ENCODE results near the gene PIP4K2A. TPM values are rescaled to one million over a fixed set of nuclear protein-coding genes. Genes with fewer than 3 reads are reported as not detected.

Gene PIP4K2A
- total and polyA plus RNA-seq, 2 donors (not counting 3 experiments of a cell fraction or from before 2014, with no cell fraction given) = 11.8 to 32.6 TPM

GRCh38 chr10:22637491-22637890 lies 76.9 kb downstream of the PIP4K2A start:
- Histone ChIP-seq H3K27me3 (ENCODE audit: control insufficient read depth in 2 of 2, insufficient read depth in 2 of 2, low read length in 2 of 2) (no peaks in the 10 kb centered on the region), H2AFZ (ENCODE audit: low read depth, low read length) (no peak overlapping the region), H3K27ac (ENCODE audit: insufficient read depth, low read depth, low read length) (no peak overlapping the region), H3K4me2 (ENCODE audit: insufficient read depth, low read length) (no peak overlapping the region), H3K9ac (replicated peaks; ENCODE audit: extremely low read depth, insufficient read depth, low read length) (no peak overlapping the region), H3K9me3 (replicated peaks; ENCODE audit: control insufficient read depth, insufficient read depth, low read length) (no peaks in the 10 kb centered on the region), H3K4me3 (replicated peaks in 1 of 3; ENCODE audit: insufficient read depth in 1 of 3, low read depth in 1 of 3, low read length in 3 of 3) (no peak overlapping the region), H3K79me2 (ENCODE audit: control insufficient read depth, insufficient read depth, low read length) (peaks cover 11% of the 10 kb centered on the region), H3K9me1 (replicated peaks; ENCODE audit: control insufficient read depth, extremely low read depth, insufficient read depth, low read length) (no peaks in the 10 kb centered on the region), H3K4me1 (ENCODE audit: control insufficient read depth, extremely low read depth, insufficient read depth, low read length) (peaks cover 4% of the 10 kb centered on the region), H4K20me1 (replicated peaks; ENCODE audit: control insufficient read depth, extremely low read depth, insufficient read depth, low read length) (peaks cover 3% of the 10 kb centered on the region), H3K36me3 (ENCODE audit: control insufficient read depth in 2 of 2, extremely low read depth in 1 of 2, insufficient read depth in 2 of 2, low read length in 2 of 2) (peaks cover 0 to 2% of the 10 kb centered on the region in 2 experiments)
- dilution Hi-C loops (cut with MboI; ENCODE audit: extremely low pct_ligation_motif_present, low sequenced_read_pairs) (no loop called here), intact Hi-C loops (cut with micrococcal nuclease) (no loop called here)
- CTCF ChIA-PET = interaction anchor here (1.7 kb wide), 1 partner anchor 11 kb away, joined by 4 read pairs; no protein-coding TSS in a partner anchor
- POLR2A ChIA-PET = no interaction called here
- no TSS peak for BruUV-seq (replicated peaks)
- no peak for TF ChIP-seq CTCF (IDR thresholded peaks at IDR 0.05; ENCODE audit: extremely low read depth in 1 of 2, insufficient read depth in 1 of 2, low read depth in 1 of 2, low read length in 2 of 2)
- TF ChIP-seq MAX (IDR thresholded peaks at IDR 0.05; ENCODE audit: insufficient read depth, insufficient read length) = no peak
- no peak for TF ChIP-seq MYC (IDR thresholded peaks at IDR 0.05; ENCODE audit: low read depth, low read length)
- TF ChIP-seq POLR2AphosphoS5 (IDR thresholded peaks at IDR 0.05; ENCODE audit: insufficient read depth, low read depth, low read length) = no peak
- no peak for TF ChIP-seq EZH2 (IDR thresholded peaks at IDR 0.05; ENCODE audit: borderline replicate concordance, low read depth, low read length, severe bottlenecking)
- no peak for TF ChIP-seq POLR2A (IDR thresholded peaks at IDR 0.05; ENCODE audit: low read depth, low read length)
- DNase-seq (ENCODE audit: low read depth, low spot score) (no peak), FAIRE-seq (no peak)

- DNase-seq (ENCODE audit: low read depth, low spot score) = no peak
- POLR2A ChIA-PET = no interaction called here
- intact Hi-C loops (cut with micrococcal nuclease) (no loop called here), dilution Hi-C loops (cut with MboI; ENCODE audit: extremely low pct_ligation_motif_present, low sequenced_read_pairs) (no loop called here)
- CTCF ChIA-PET = interaction anchor here (0.8 kb wide), 1 partner anchor 9 kb away, joined by 8 read pairs; no protein-coding TSS in a partner anchor
- no peak overlapping the region for H2AFZ ChIP-seq (ENCODE audit: low read depth, low read length)
- H3K4me1 ChIP-seq (ENCODE audit: control insufficient read depth, extremely low read depth, insufficient read depth, low read length) = peaks cover 22% of the 10 kb centered on the region
- no peak for FAIRE-seq
- no peak overlapping the region for H3K27ac ChIP-seq (ENCODE audit: insufficient read depth, low read depth, low read length)
- no peaks in the 10 kb centered on the region for H3K27me3 ChIP-seq (ENCODE audit: control insufficient read depth in 2 of 2, insufficient read depth in 2 of 2, low read length in 2 of 2)
- H3K4me3 ChIP-seq (replicated peaks in 1 of 3; ENCODE audit: insufficient read depth in 1 of 3, low read depth in 1 of 3, low read length in 3 of 3) = no peak overlapping the region
- no peak for TF ChIP-seq FOS (IDR thresholded peaks at IDR 0.05; ENCODE audit: borderline replicate concordance, insufficient read depth, low read length)
- no peak for TF ChIP-seq JUN (IDR thresholded peaks at IDR 0.05; ENCODE audit: borderline replicate concordance, insufficient read depth, insufficient read length, low read depth)
- no peak for TF ChIP-seq POLR2AphosphoS5 (IDR thresholded peaks at IDR 0.05; ENCODE audit: insufficient read depth, low read depth, low read length)
- no peak for TF ChIP-seq CTCF (IDR thresholded peaks at IDR 0.05; ENCODE audit: extremely low read depth in 1 of 2, insufficient read depth in 1 of 2, low read depth in 1 of 2, low read length in 2 of 2)
- TF ChIP-seq MYC (IDR thresholded peaks at IDR 0.05; ENCODE audit: low read depth, low read length) = no peak
- TF ChIP-seq GATA2 (IDR thresholded peaks at IDR 0.05; ENCODE audit: insufficient read depth, insufficient read length, low read depth, low read length) = no peak
- peaks cover 14% of the 10 kb centered on the region for H3K79me2 ChIP-seq (ENCODE audit: control insufficient read depth, insufficient read depth, low read length)
- H3K36me3 ChIP-seq (ENCODE audit: control insufficient read depth in 2 of 2, extremely low read depth in 1 of 2, insufficient read depth in 2 of 2, low read length in 2 of 2) = peaks cover 0 to 2% of the 10 kb centered on the region in 2 experiments
- no peak overlapping the region for H3K4me2 ChIP-seq (ENCODE audit: insufficient read depth, low read length)
- no peaks in the 10 kb centered on the region for H3K9me3 ChIP-seq (replicated peaks; ENCODE audit: control insufficient read depth, insufficient read depth, low read length)
- H3K9me1 ChIP-seq (replicated peaks; ENCODE audit: control insufficient read depth, extremely low read depth, insufficient read depth, low read length) = no peaks in the 10 kb centered on the region
- peaks cover 3% of the 10 kb centered on the region for H4K20me1 ChIP-seq (replicated peaks; ENCODE audit: control insufficient read depth, extremely low read depth, insufficient read depth, low read length)
- H3K9ac ChIP-seq (replicated peaks; ENCODE audit: extremely low read depth, insufficient read depth, low read length) = no peak overlapping the region
- BruUV-seq (replicated peaks) = no TSS peak
Measured at GRCh38 chr10:22635650-22636049, 78.7 kb downstream of the PIP4K2A start.
